Esophagus squamous epithelium (tissue), 4 donors: ENCODE measurements around the gene CTSE.
"Not testable (repeated sequence)": the region's sequence is repeated elsewhere in the genome, so short reads cannot be mapped to it uniquely, and the experiment has no call there.

Experiments
- CTCF ChIP-seq, 6 experiments: fragments of 450-650 bp in 4 of 6; fragments of 200-600 bp in 2 of 6; sonication (generic) in 2 of 6; IDR thresholded peaks; one replicate each; pipeline ENCODE4 v1.5.1; 2016 to 2019; ENCODE audit warnings: antibody characterized with exemption in 6 of 6, mild to moderate bottlenecking in 4 of 6, moderate library complexity in 4 of 6
- POLR2A ChIP-seq, 4 donors: fragments of 450-650 bp; IDR thresholded peaks; one replicate each; pipeline ENCODE4 v1.6.1; 2017; ENCODE audit warnings: antibody characterized with exemption in 4 of 4, mild to moderate bottlenecking in 4 of 4, moderate library complexity in 3 of 4

DNA sequence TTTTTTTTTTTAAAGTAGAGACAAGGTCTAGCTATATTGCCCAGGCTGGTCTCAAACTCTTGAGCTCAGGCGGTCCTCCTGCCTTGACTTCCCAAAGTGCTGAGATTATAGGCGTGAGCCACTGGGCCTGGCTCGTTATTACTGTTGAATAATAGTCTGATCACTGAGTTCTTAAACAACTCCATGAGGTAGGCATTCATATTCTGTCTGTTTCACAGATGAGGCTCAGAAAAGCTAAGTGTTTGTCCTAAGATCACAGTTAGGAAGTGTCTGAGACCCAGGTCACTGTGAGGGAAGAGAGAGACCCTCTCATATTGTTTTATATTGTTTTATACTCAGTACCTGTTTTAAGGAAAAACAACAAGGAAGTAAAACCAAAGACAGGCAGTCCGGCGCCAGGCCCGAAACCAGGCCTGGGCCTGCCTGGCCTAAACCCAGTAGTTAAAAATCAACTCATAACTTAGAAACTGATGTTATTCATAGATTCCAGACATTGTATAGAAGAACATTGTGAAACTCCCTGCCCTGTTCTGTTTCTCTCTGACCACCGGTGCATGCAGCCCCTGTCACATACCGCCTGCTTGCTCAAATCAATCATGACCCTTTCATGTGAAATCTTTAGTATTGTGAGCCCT, 28.7 kb upstream of the CTSE start:
- not testable (repeated sequence) for TF ChIP-seq CTCF, POLR2A (IDR thresholded peaks at IDR 0.05)
